Measurements from ENCODE around the gene MTMR6. TPM values are rescaled to one million over a fixed set of nuclear protein-coding genes. Genes with fewer than 3 reads are reported as not detected.

The MTMR6 gene
- polyA plus RNA-seq, 1 experiment = 10.5 TPM

GRCh38 chr13:25291691-25292090, 4.4 kb upstream of the MTMR6 start:
- CTCF ChIA-PET = interaction anchor here (0.5 to 0.7 kb wide), 2 partner anchors 12 to 872 kb away, joined by 3 read pairs; no protein-coding TSS in a partner anchor
- POLR2A ChIA-PET = no interaction called here
- H3K36me3 ChIP-seq (ENCODE audit: control insufficient read depth, insufficient read depth, low read length) = no peaks in the 10 kb centered on the region

GRCh38 chr13:25288966-25289365, 1.7 kb upstream of the MTMR6 start:
- ChIA-PET CTCF (no interaction called here), POLR2A (no interaction called here)
- Histone ChIP-seq H3K4me3 (ENCODE audit: low read depth, low read length) (no peak overlapping the region), H3K36me3 (ENCODE audit: control insufficient read depth, insufficient read depth, low read length) (no peaks in the 10 kb centered on the region), H3K27me3 (ENCODE audit: control insufficient read depth, insufficient read depth, low read length) (no peaks in the 10 kb centered on the region)
- DNase-seq (ENCODE audit: low read depth) = no peak
- TF ChIP-seq CTCF (IDR thresholded peaks at IDR 0.05; ENCODE audit: insufficient read depth, low read depth, low read length) = no peak

More at GRCh38 chr13:25291691-25292090, 4.4 kb upstream of the MTMR6 start:
- DNase-seq (ENCODE audit: low read depth) = no peak
- Histone ChIP-seq H3K27me3 (ENCODE audit: control insufficient read depth, insufficient read depth, low read length) (peaks cover 5% of the 10 kb centered on the region), H3K4me3 (ENCODE audit: low read depth, low read length) (no peak overlapping the region)
- TF ChIP-seq CTCF (IDR thresholded peaks at IDR 0.05; ENCODE audit: insufficient read depth, low read depth, low read length) = no peak

- POLR2A ChIA-PET = no interaction called here
- H3K4me3 ChIP-seq (ENCODE audit: low read depth, low read length) = peak overlapping the region; percentile 84
- CTCF ChIA-PET = interaction anchor here (0.7 to 2.4 kb wide), 10 partner anchors 8 to 53 kb away, joined by 3 to 20 read pairs (median 5); no protein-coding TSS in a partner anchor
- no peaks in the 10 kb centered on the region for H3K27me3 ChIP-seq (ENCODE audit: control insufficient read depth, insufficient read depth, low read length)
- no peak for DNase-seq (ENCODE audit: low read depth)
- no peak for TF ChIP-seq CTCF (IDR thresholded peaks at IDR 0.05; ENCODE audit: insufficient read depth, low read depth, low read length)
- H3K36me3 ChIP-seq (ENCODE audit: control insufficient read depth, insufficient read depth, low read length) = no peaks in the 10 kb centered on the region
These were observed 850 bp downstream of the MTMR6 start for GRCh38 chr13:25286308-25286968.

GRCh38 chr13:25281935-25282332, 5.4 kb downstream of the MTMR6 start:
- no peaks in the 10 kb centered on the region for H3K36me3 ChIP-seq (ENCODE audit: control insufficient read depth, insufficient read depth, low read length)
- POLR2A ChIA-PET = interaction anchor here (0.5 kb wide), 1 partner anchor 97 kb away, joined by 5 read pairs; no protein-coding TSS in a partner anchor
- no peak for DNase-seq (ENCODE audit: low read depth)
- no peak for TF ChIP-seq CTCF (IDR thresholded peaks at IDR 0.05; ENCODE audit: insufficient read depth, low read depth, low read length)
- no peak overlapping the region for H3K4me3 ChIP-seq (ENCODE audit: low read depth, low read length)
- CTCF ChIA-PET = interaction anchor here (1.2 kb wide), 1 partner anchor 49 kb away, joined by 3 read pairs; no protein-coding TSS in a partner anchor
- H3K27me3 ChIP-seq (ENCODE audit: control insufficient read depth, insufficient read depth, low read length) = no peaks in the 10 kb centered on the region

GRCh38 chr13:25281193-25281934, 5.9 kb downstream of the MTMR6 start:
- POLR2A ChIA-PET = no interaction called here
- Histone ChIP-seq H3K36me3 (ENCODE audit: control insufficient read depth, insufficient read depth, low read length) (no peaks in the 10 kb centered on the region), H3K4me3 (ENCODE audit: low read depth, low read length) (no peak overlapping the region), H3K27me3 (ENCODE audit: control insufficient read depth, insufficient read depth, low read length) (no peaks in the 10 kb centered on the region)
- DNase-seq (ENCODE audit: low read depth) = no peak
- CTCF ChIA-PET = interaction anchor here (1.2 kb wide), 1 partner anchor 48 kb away, joined by 3 read pairs; no protein-coding TSS in a partner anchor
- TF ChIP-seq CTCF (IDR thresholded peaks at IDR 0.05; ENCODE audit: insufficient read depth, low read depth, low read length) = no peak
